SIG-M5 (cell line): ENCODE measurements around the gene CREBBP.

ENCODE experiments used
- DNase-seq: peaks from one replicate; lab custom pipeline; 2025; lab: John Stamatoyannopoulos, UW

The CREBBP gene

DNA sequence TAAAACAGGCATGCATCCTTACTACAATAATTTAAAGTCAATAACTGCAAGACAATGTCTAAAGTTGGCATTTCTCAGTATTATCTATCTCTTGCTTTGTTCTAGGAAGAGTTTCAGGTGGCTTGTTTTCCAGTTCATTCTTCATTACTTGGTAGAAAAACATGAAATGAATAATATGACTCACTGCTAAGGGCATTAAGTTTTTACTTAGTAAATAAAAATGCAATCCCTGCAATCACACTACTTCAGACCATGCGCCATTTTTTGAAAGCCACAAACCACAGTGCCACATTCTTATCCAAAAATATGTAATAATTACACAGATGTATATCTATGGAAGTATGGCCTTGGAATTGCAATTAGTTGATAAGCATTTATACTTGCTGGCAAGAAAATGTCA, 55.4 kb downstream of the CREBBP start:
- no peak for DNase-seq

- DNase-seq = no peak
Observed at GRCh38 chr16:3824121-3824795, 56.3 kb downstream of the CREBBP start.

DNA sequence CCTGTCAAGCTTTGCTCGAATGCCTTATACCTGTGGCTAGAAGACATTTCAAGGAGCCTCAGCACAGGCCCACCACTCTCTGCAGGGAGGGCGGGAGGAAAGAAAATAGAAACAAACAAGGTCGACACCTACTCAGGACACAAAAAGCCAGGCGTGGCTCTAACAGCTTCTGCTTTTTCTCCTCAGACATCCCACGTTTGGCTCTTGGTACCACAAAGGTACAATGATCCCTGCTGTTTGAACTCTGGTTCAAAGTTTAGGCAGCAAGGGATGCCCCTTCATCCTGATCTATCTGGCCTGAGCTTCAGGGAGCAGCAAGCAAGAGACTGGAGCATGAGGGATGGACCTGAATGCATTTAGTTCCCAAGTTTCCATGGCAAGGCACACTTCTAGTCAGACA, 57.1 kb downstream of the CREBBP start:
- DNase-seq = no peak

- no peak for DNase-seq
Observed at GRCh38 chr16:3822366-3823045, 58.0 kb downstream of the CREBBP start.

- DNase-seq = no peak
Observed at GRCh38 chr16:3821184-3821583, 59.3 kb downstream of the CREBBP start.

GRCh38 chr16:3819746-3820724, 60.5 kb downstream of the CREBBP start:
- DNase-seq = no peak

GRCh38 chr16:3819175-3819527, 61.4 kb downstream of the CREBBP start:
- DNase-seq = no peak

DNA sequence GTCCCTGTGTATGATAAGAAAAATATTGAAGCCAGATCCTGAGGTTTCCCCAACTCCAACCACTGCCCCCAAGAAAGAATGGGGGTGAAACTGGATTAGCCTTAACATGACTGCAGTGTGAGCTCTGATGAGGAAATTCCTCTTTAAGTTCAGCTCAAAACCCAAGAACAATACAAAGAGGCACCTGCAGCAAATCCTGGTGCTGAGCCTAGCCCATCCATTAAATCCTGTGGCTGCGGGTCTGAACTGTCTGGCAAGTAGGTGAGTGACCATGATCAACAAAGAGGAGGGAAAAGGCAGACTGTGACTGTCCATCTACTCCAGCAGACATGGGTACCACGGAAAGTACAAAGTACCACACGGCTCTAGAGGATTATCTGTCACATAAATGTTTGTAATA, 64.2 kb downstream of the CREBBP start:
- no peak for DNase-seq

GRCh38 chr16:3814755-3815154, 65.8 kb downstream of the CREBBP start:
- DNase-seq = no peak

DNA sequence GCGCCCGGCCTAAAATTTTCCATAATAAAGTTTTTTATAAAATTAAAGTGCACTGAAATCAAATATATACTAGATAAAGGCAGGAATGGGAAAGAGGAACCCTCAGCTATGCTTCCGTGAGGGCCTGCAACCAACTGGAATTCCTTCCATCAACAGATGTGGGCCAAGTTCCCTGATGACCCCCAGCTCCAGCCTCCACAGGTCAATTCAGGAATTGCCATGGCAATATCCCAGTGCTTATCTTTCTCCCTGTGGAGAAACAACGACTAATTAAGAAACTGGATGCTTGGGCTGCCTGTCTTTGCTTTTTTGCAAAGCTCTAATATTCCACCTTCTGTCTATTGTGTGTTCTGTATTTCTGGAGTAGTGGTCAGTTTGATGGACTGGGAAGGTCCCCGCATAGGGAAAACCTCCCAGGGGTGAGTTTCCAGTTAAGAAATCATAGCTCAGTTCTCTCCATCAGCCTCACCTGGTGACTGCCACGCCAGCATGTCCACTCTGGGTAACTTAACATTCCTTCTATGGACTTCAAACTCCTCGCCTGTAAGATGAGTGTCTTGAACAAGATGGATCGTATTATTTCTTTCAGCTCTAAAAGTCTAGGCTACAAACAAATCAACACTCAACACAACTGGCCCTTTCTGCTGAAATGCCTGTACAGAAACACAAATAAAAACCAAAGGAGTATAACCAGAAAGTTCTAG, 67.9 kb downstream of the CREBBP start:
- DNase-seq = no peak

DNA sequence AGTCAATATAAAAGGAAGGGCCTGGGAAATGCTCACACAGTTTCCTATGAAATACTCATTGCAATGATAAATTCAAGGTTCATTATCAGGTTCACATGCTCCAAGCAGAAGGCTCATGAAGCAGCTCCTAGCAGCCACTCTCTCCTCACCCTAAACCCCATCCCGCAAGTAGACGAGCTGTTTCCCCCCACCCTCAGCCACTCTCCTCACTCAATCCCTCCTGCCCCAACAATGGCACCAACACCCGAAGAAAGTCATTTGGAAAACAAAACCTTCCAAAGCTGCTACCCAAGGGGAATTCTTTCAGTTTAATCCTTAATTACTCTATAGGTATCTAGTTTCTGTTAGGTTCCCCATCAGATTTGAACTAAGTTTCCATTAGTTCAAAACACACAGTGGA, 69.7 kb downstream of the CREBBP start:
- no peak for DNase-seq

- no peak for DNase-seq
Observed at GRCh38 chr16:3810198-3810664, 70.3 kb downstream of the CREBBP start.

GRCh38 chr16:3808308-3809063, 72.0 kb downstream of the CREBBP start:
- no peak for DNase-seq

DNA sequence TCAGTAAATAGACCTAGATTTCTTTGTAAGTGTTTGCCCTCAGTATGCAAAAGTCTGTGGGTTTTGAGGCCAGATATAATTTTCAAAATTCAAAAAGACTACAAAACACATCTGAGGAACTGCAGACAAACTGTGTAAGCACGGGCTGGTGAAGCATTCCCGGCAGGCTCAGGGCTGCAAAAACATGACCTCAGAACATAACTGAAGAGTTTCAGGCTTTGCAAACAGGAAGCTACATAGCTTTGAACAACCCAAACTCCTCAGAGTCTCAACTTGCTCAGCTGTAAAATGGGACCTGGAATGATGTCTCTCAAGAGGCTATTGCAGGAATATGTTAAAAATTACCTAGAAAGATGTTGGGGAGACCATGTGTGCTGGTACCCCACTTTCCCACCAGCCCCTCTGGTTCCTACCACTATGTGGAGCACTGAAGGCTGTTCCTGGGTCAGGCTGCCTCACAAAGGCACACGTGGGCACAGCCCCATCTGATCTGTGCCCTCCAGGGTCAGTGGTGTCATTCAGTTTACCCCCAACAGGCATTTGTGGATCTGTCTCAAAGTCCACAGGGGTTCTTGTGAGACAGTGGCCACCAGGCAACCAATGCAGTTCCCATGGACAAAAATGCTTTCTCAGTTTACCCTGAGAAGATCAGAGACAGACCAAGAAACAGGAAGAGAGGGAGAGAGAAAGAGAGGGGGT, 72.9 kb downstream of the CREBBP start:
- DNase-seq = no peak

DNA sequence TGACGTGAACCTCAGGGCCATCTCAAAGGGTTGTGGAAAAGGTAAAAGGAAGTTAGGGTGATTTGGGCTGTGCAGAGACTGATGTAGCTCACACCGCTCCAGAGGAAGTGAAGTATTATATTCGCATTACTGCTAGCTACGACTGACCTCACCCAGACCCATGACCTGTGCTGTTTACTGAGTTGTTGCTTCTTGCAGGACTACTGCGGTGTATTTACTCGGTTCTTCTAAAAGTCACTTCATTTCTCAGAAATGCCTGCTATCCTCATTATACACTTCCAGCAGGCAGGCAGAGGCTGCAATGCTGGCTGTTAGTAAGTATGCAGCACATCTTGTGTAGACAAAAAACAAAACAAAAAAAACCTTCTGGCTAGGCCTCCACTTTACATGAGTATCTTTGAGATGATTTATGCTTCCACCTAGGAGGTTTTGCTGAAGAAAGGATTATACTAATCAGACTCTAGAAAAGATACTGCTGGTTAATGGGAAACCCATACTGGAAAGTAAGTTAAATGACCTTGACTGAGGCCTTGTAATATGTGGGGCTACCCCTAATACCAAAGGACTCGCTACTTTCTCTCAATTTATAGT, 76.0 kb downstream of the CREBBP start:
- no peak for DNase-seq

GRCh38 chr16:3800477-3801270, 79.8 kb downstream of the CREBBP start:
- no peak for DNase-seq

DNA sequence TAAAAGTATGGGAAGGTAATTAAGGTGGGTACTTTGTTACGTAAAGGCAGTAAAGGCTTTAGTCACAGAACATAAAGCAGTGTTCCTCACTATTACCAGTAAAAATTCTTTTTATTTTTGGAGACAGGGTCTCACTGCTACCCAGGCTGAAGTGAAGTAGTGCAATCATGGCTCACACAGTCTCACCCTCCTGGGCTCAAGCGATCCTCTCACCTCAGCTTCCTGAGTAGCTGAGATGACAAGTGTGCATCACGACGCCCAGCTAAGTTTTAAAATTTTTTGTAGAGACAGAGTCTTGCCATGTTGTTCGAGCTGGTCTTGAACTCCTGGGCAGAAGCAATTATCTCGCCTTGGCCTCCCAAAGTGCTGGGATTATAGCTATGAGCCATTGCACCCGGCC, 80.5 kb downstream of the CREBBP start:
- no peak for DNase-seq

GRCh38 chr16:3799354-3799753, 81.2 kb downstream of the CREBBP start:
- no peak for DNase-seq

- no peak for DNase-seq
Observed at GRCh38 chr16:3798838-3799237, 81.7 kb downstream of the CREBBP start.
